Body of pancreas (tissue), 4 donors: ENCODE measurements around the gene ARFRP1. TPM values are rescaled to one million over a fixed set of nuclear protein-coding genes. Genes with fewer than 3 reads are reported as not detected.
A peak's percentile ranks its signal among the peaks of the same experiment; 100 is the strongest.

Experiments
- ATAC-seq: fragments of 150-250 bp; one replicate; pipeline ENCODE4 v1.9.1; 2016
- DNase-seq, 4 donors: peaks; one replicate each; pipeline ENCODE4 v3.0.0-alpha.2; 2019
- H3K27ac ChIP-seq, 4 donors: fragments of 200-600 bp; sonication (generic); 1 replicate in 3 of 4; 2 replicates in 1 of 4; pipeline versions ENCODE4 v1.5.1 to v1.6.1; 2016 to 2019; ENCODE audit warnings: mild to moderate bottlenecking in 1 of 4, mixed read lengths in 1 of 4, moderate library complexity in 1 of 4
- H3K27me3 ChIP-seq, 2 donors: fragments of 200-600 bp; sonication (generic); one replicate each; pipeline ENCODE4 v1.6.0; 2016; ENCODE audit warnings: mild to moderate bottlenecking in 1 of 2
- H3K36me3 ChIP-seq, 2 donors: fragments of 200-600 bp; sonication (generic); replicated peaks in 1 of 2; 2 replicates each; pipeline ENCODE4 v1.5.1; 2016; ENCODE audit warnings: low read depth in 2 of 2; ENCODE audit not compliant: insufficient read depth in 1 of 2
- H3K4me1 ChIP-seq: fragments of 200-600 bp; sonication (generic); one replicate; pipeline ENCODE4 v1.6.0; 2016
- H3K4me3 ChIP-seq, 2 donors: fragments of 200-600 bp; sonication (generic); 1 replicate in 1 of 2; 2 replicates in 1 of 2; pipeline ENCODE4 v1.5.1; 2016 to 2019
- H3K9me3 ChIP-seq, 3 donors: fragments of 200-600 bp; sonication (generic); 1 replicate in 2 of 3; 2 replicates in 1 of 3; pipeline ENCODE4 v1.5.1; 2016
- POLR2A ChIP-seq, 3 donors: fragments of 450-650 bp; IDR thresholded peaks; one replicate each; pipeline ENCODE4 v1.6.1; 2016; ENCODE audit warnings: antibody characterized with exemption in 3 of 3, mild to moderate bottlenecking in 2 of 3
- WGBS, 2 donors: methylation state at CpG; one replicate each; pipeline ENCODE4 v1.1.5; 2017; 5-methylcytosine and 5-hydroxymethylcytosine counted together
- intact Hi-C: fragments of 100-400 bp; cut with DNase I; formaldehyde crosslinking; loops from one replicate; pipeline ENCODE4 v1.15.1; 2023
- total RNA-seq, 2 donors: library from RNA; depleted of rRNA; stranded (reverse); fragments of >200 nt; gene quantifications; one replicate each; pipeline ENCODE4 v1.1.0, GENCODE V29; 2016
- TF ChIP-seq, protein P1 (sequence below), 7 experiments: fragments of 450-650 bp in 4 of 7; fragments of 200-600 bp in 3 of 7; sonication (generic) in 3 of 7; IDR thresholded peaks; one replicate each; pipeline ENCODE4 v1.5.1; 2016 to 2019; ENCODE audit warnings: antibody characterized with exemption in 7 of 7

ARFRP1 gene
- total RNA-seq, 2 donors from 2014 or later, result 22.6 to 23.4 TPM

GRCh38 chr20:63704749-63705117 lies 3.0 kb downstream of the ARFRP1 start:
- Histone ChIP-seq H3K27ac (no peak overlapping the region), H3K9me3 (no peaks in the 10 kb centered on the region), H3K4me1 (peaks cover 25% of the 10 kb centered on the region), H3K27me3 (no peaks in the 10 kb centered on the region), H3K36me3 (peaks cover 0 to 3% of the 10 kb centered on the region in 2 donors), H3K4me3 (no peak overlapping the region)
- peak in 1 of 4 donors; percentile 2 for DNase-seq
- TF ChIP-seq POLR2A (IDR thresholded peaks at IDR 0.05), result no peak
- TF ChIP-seq, protein P1, sequence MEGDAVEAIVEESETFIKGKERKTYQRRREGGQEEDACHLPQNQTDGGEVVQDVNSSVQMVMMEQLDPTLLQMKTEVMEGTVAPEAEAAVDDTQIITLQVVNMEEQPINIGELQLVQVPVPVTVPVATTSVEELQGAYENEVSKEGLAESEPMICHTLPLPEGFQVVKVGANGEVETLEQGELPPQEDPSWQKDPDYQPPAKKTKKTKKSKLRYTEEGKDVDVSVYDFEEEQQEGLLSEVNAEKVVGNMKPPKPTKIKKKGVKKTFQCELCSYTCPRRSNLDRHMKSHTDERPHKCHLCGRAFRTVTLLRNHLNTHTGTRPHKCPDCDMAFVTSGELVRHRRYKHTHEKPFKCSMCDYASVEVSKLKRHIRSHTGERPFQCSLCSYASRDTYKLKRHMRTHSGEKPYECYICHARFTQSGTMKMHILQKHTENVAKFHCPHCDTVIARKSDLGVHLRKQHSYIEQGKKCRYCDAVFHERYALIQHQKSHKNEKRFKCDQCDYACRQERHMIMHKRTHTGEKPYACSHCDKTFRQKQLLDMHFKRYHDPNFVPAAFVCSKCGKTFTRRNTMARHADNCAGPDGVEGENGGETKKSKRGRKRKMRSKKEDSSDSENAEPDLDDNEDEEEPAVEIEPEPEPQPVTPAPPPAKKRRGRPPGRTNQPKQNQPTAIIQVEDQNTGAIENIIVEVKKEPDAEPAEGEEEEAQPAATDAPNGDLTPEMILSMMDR (IDR thresholded peaks at IDR 0.05), result no peak
- 68 to 100% methylated on average over 2 to 4 of the region's 6 CpGs for WGBS, 2 donors
- intact Hi-C loops, result loop anchor here (5.0 kb wide), 1 partner anchor 33 kb away; the partner anchor contains the start of genes LIME1 and SLC2A4RG
- no peak for ATAC-seq

GRCh38 chr20:63703976-63704748 lies 3.6 kb downstream of the ARFRP1 start:
- intact Hi-C loops, result loop anchor here (5.0 kb wide), 1 partner anchor 33 kb away; the partner anchor contains the start of genes LIME1 and SLC2A4RG
- Histone ChIP-seq H3K36me3 (peaks cover 0 to 3% of the 10 kb centered on the region in 2 donors), H3K4me1 (peaks cover 27% of the 10 kb centered on the region), H3K4me3 (no peak overlapping the region), H3K27me3 (no peaks in the 10 kb centered on the region), H3K9me3 (no peaks in the 10 kb centered on the region), H3K27ac (no peak overlapping the region)
- DNase-seq, result no peak
- 63 to 92% methylated on average over 2 to 11 of the region's 11 CpGs for WGBS, 2 donors
- TF ChIP-seq POLR2A (IDR thresholded peaks at IDR 0.05), result no peak
- TF ChIP-seq, protein P1 (IDR thresholded peaks at IDR 0.05), result no peak
- no peak for ATAC-seq

DNA sequence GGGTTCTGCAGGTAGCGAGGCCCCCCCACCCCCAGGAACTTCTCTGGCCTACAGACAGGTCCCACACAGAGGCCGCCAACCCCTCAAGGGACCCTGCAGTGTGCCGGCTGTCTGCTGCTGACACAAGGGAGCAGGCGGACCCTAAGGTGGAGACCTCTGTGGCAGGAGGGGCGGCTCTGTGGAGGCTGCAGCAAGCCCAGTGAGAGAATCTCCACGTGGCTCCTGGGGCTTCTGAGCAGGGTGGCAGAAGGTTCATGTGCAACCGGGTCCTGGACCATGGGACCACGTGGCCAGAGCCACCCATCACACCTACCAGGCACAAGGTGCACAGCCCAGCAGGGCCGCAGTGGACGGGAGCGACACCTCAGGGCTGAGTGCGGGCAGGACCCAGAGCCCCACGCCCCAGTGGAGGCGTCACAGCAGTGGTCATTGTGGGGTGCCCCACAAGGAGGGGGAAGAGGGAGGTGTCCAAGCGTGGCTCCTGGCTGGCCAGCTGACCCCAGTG lies 4.3 kb downstream of the ARFRP1 start:
- no peak for TF ChIP-seq POLR2A (IDR thresholded peaks at IDR 0.05)
- TF ChIP-seq, protein P1 (IDR thresholded peaks at IDR 0.05), result no peak
- no peaks in the 10 kb centered on the region for H3K9me3 ChIP-seq
- no peak overlapping the region for H3K4me3 ChIP-seq
- 88% methylated on average over 11 of the region's 15 CpGs; no CpG with 5 or more reads in 1 of the 2 donors for WGBS, 2 donors
- H3K4me1 ChIP-seq, result peaks cover 26% of the 10 kb centered on the region
- H3K36me3 ChIP-seq, result peaks cover 0 to 3% of the 10 kb centered on the region in 2 donors
- no peak overlapping the region for H3K27ac ChIP-seq
- intact Hi-C loops, result loop anchor here (5.0 kb wide), 1 partner anchor 34 kb away; the partner anchor contains the start of genes LIME1 and SLC2A4RG
- no peak for ATAC-seq
- peak in 1 of 4 donors; percentile 1 for DNase-seq
- no peaks in the 10 kb centered on the region for H3K27me3 ChIP-seq

DNA sequence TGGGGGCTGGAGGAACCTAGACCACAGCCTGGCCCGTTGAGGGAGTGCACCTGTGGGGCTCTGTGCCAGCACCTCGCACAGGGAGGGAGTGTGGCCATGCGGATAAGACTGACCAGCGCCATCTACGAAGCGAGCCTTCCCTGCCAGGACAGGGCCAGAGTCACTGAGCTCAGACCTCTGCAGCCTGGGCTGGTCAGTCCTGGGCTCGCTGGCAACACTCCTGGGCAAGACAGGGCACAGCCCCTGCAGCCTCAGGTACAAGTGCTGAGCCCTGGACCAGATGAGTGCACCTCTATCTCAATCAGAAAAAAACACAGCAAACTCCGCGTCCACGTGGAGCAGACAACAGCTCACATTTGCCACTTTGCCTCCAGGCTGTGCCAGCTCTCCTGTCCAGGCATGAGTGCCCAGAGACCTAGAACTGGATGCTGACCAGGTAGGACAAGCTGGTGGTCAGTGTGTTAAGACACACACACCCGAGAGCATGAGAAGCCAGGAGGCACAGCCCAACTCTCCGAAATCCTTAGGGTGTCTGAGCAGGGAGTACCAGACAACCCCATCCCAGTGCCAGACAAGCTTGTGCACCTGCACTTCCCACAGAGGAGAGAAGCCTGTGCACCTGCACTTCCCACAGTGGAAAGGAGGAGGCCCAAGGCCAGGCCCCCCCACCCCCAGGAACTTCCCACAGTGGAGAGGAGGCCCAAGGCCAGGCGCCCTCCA lies 4.9 kb downstream of the ARFRP1 start:
- TF ChIP-seq, protein P1 (IDR thresholded peaks at IDR 0.05), result no peak
- no peak for TF ChIP-seq POLR2A (IDR thresholded peaks at IDR 0.05)
- Histone ChIP-seq H3K9me3 (no peaks in the 10 kb centered on the region), H3K27me3 (no peaks in the 10 kb centered on the region), H3K27ac (no peak overlapping the region), H3K4me3 (no peak overlapping the region), H3K4me1 (peaks cover 28% of the 10 kb centered on the region), H3K36me3 (peaks cover 0 to 3% of the 10 kb centered on the region in 2 donors)
- 64 to 71% methylated on average over 12 to 13 of the region's 13 CpGs for WGBS, 2 donors
- ATAC-seq (no peak), DNase-seq (peak in 2 of 4 donors; percentile 2 to 6)
- intact Hi-C loops, result loop anchor here (5.0 kb wide), 1 partner anchor 34 kb away; the partner anchor contains the start of genes LIME1 and SLC2A4RG
